Astrocyte of the spinal cord (primary cell): Measurements from ENCODE around the gene LCN15.
"Not testable (repeated sequence)": the region's sequence is repeated elsewhere in the genome, so short reads cannot be mapped to it uniquely, and the experiment has no call there.

Source experiments
- DNase-seq: peaks from one replicate; pipeline ENCODE4 v3.0.0; 2011; ENCODE audit warnings: low read depth, low spot score
- H3K4me3 ChIP-seq: 2 replicates; pipeline ENCODE4 v1.5.1; 2011; ENCODE audit warnings: low read depth, mild to moderate bottlenecking, low read length, moderate library complexity
- CTCF ChIP-seq: IDR thresholded peaks from 2 replicates; pipeline ENCODE4 v1.5.1; 2012; ENCODE audit warnings: low read depth, mild to moderate bottlenecking, low read length, inconsistent platforms
- in situ Hi-C: cut with HindIII; loops from 2 replicates; pipeline ENCODE4 v1.10.0; 2017; ENCODE audit warnings: low sequenced_read_pairs

LCN15 gene

DNA sequence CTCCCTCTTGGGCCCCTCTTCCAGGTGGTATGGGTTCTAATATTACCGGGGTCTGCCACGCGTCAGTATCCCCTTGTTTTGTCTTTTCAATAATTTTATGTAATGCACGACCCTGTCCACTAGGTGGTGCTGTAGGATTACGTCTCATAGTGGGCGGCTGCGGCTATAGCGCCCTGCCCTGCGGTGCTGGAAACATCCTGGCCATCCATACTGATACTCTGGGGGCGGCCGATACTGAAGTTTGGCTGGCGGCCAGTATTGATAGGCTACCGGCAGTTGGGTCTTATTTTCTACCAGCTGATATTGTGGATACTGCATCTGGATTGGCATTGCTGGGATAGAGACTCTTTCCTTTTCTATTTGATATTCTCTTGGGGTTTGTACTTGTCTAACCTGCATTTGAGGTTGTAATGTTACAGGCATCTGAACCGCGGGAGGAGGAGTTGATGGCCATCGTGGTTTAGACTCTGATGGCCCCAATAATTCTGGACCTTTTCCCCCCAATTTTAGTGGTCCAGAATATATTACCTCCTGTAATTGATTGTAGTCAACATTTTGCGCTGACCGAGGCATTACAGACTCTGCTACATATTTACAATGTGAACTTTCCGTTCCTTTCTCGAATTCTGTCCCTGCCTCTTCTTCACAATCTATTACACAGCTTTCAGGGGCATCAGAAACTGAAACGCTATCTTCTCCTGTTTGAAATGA lies 23.5 kb upstream of the LCN15 start:
- DNase-seq: peak; percentile 55
- TF ChIP-seq CTCF: peak; percentile 74
- in situ Hi-C loops: no loop called here
- H3K4me3 ChIP-seq: no peak overlapping the region

DNA sequence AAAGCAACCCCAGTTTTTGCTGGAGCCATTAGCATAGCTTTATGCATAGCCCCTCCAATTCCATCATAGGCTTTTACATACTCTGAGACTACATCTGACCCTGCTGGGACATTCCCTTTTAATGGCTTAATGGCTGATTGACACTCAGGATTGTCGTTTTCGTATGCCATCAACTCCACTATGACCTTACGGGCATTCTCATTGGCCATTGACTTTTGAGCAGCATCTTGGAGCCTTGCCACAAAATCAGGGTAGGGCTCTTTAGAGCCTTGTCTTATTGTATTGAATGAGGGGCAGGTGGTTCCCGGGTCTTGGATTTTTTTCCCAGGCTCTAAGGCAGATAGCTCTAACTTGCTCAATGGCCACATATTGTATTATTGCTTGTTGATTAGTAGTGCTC lies 22.7 kb upstream of the LCN15 start:
- in situ Hi-C loops, H3K4me3 ChIP-seq, DNase-seq: not testable (repeated sequence)

DNA sequence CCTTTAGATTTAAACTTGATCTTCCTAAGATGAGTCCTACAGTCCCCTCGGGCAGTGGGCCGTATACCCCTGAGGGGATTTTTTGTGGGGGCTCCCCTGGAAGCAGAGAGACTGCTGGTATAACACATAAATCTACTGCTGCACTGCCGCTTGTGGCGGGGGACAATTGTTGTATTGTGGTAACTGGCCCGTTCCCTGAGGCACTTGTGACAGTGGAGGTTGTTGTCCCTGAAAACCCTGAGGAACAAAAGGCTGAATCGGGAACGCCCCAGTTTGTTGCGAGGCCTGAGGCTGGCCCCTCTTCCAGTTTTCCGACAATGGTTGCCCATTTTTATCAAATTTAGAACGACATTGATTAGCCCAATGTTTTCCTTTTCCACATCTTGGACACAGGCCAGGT lies 22.1 kb upstream of the LCN15 start:
- in situ Hi-C loops: no loop called here
- no peak for TF ChIP-seq CTCF

GRCh38 chr9:136785565-136786355 lies 21.4 kb upstream of the LCN15 start:
- H3K4me3 ChIP-seq, in situ Hi-C loops, DNase-seq: not testable (repeated sequence)

More for the DNA sequence above, 22.1 kb upstream of the LCN15 start:
- no peak for DNase-seq
- no peak overlapping the region for H3K4me3 ChIP-seq

GRCh38 chr9:136784997-136785361 lies 20.7 kb upstream of the LCN15 start:
- no peak for TF ChIP-seq CTCF
- DNase-seq: no peak
- no peak overlapping the region for H3K4me3 ChIP-seq
- in situ Hi-C loops: no loop called here

- no peak for TF ChIP-seq CTCF
- in situ Hi-C loops: no loop called here
Observed at GRCh38 chr9:136784249-136784996, 20.1 kb upstream of the LCN15 start.

GRCh38 chr9:136782452-136782851 lies 18.1 kb upstream of the LCN15 start:
- H3K4me3 ChIP-seq: no peak overlapping the region
- in situ Hi-C loops: no loop called here
- TF ChIP-seq CTCF: no peak
- DNase-seq: no peak

More at GRCh38 chr9:136784249-136784996, 20.1 kb upstream of the LCN15 start:
- DNase-seq: no peak
- no peak overlapping the region for H3K4me3 ChIP-seq
